Gastrocnemius medialis (tissue), 4 donors: ENCODE data around the gene ENAH.

ENCODE experiments used
- POLR2A ChIP-seq, 2 donors: fragments of 450-650 bp; IDR thresholded peaks; one replicate each; pipeline ENCODE4 v1.6.1; 2017; ENCODE audit warnings: antibody characterized with exemption in 2 of 2, mild to moderate bottlenecking in 2 of 2, moderate library complexity in 2 of 2
- TF ChIP-seq, protein P1 (sequence below), 5 experiments: fragments of 450-650 bp in 3 of 5; fragments of 200-600 bp in 2 of 5; sonication (generic) in 2 of 5; IDR thresholded peaks in 4 of 5; conservative IDR thresholded peaks in 1 of 5; 1 replicate in 4 of 5; 2 replicates in 1 of 5; pipeline ENCODE4 v1.5.1; 2016 to 2019; ENCODE audit warnings: antibody characterized with exemption in 5 of 5, mild to moderate bottlenecking in 3 of 5, moderate library complexity in 3 of 5

DNA sequence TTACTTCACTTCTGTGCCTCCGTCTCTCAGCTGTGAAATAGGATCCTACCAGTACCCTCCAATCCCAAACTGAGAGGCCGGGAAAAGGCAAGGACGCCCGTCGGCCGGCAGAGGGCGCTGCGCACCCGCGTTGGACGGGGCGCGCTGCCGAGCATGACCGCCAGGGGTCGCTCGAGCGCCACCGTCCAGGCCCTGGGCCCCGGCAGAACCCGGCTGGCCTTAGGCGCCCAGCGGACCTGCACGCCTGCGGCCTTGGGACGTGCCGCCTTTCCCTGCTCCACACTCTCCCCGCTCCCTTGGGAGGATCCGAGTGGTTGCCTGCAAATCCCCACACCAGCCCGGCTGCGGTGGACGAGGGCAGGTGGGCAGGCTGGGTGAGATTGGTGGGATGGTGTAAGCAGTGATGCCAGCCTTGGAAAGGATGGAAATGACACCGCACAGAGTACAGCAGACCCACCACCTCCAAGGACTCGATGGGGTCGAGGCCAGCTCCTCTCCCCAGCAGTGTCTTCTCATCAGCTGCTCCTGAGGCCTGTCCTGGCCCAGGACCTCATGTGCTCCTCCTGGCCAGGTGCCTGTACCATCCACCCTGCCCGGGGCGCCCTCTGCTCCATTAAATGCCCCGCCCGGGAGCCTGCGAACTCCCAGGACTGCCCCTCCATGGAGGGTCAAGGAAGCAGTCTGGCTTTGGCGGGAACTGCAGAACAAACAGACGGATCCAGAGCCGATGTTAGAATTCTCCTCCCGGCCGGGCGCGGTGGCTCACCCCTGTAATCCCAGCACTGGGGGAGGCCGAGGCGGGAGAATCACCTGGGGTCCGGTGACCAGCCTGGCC lies 177.7 kb downstream of the ENAH start:
- TF ChIP-seq POLR2A (IDR thresholded peaks at IDR 0.05) = no peak
- TF ChIP-seq, protein P1, sequence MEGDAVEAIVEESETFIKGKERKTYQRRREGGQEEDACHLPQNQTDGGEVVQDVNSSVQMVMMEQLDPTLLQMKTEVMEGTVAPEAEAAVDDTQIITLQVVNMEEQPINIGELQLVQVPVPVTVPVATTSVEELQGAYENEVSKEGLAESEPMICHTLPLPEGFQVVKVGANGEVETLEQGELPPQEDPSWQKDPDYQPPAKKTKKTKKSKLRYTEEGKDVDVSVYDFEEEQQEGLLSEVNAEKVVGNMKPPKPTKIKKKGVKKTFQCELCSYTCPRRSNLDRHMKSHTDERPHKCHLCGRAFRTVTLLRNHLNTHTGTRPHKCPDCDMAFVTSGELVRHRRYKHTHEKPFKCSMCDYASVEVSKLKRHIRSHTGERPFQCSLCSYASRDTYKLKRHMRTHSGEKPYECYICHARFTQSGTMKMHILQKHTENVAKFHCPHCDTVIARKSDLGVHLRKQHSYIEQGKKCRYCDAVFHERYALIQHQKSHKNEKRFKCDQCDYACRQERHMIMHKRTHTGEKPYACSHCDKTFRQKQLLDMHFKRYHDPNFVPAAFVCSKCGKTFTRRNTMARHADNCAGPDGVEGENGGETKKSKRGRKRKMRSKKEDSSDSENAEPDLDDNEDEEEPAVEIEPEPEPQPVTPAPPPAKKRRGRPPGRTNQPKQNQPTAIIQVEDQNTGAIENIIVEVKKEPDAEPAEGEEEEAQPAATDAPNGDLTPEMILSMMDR (IDR thresholded peaks at IDR 0.05 in 4 of 5, conservative IDR thresholded peaks at IDR 0.05 in 1 of 5) = peak; percentile 100
